Right lobe of liver (tissue), 4 donors: Measurements from ENCODE around the gene SEPTIN10.

Experiments used
- CTCF ChIP-seq, 4 donors: fragments of 200-600 bp in 3 of 4; fragments of 450-650 bp in 1 of 4; IDR thresholded peaks; one replicate each; pipeline versions ENCODE4 v1.5.1 to v1.8.0; 2016 to 2022; ENCODE audit warnings: antibody characterized with exemption in 4 of 4, mild to moderate bottlenecking in 2 of 4
- POLR2A ChIP-seq: fragments of 450-650 bp; IDR thresholded peaks from one replicate; pipeline ENCODE4 v1.6.1; 2017; ENCODE audit warnings: antibody characterized with exemption, mild to moderate bottlenecking
- donor health status: DM: no; HTN: no; CAD: no.
- donor health status: DM: no; HTN: no; CAD: no.
- donor health status: DM: no; HTN: yes; CAD: no.

GRCh38 chr2:109513230-109513629 is 100.5 kb downstream of the SEPTIN10 start:
- TF ChIP-seq POLR2A = no peak
- TF ChIP-seq CTCF (IDR thresholded peaks at IDR 0.05) = no peak
